ENCODE data around the gene PBOV1.

DNA sequence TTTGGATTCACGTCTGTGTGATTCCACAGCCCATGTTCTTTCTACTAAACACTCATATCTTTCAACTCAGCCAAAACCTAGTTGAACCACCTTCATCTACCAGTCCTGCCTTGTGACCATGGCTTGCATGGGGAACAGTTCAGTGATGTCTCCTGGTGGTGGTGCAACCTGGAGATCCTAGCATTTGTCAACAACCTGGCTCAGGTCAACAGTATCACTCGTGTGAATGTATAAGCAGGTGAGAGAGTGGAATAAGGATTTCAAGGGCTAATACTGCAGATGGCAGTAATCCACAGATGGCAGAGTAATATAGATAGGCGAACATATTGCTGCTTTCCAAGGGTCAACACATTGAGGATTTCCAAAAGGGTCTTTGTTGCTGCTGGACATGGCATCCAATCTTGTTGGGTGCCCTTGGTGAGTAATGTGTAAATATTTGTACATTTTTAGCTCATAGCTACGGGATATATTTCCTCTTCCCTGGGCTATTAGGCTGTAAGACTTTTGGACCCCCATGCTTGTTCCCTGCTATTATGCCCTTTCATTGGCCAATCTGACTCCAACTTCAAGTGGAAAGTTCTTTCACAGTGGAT, 13.4 kb downstream of the PBOV1 start:
- TF ChIP-seq CTCF (IDR thresholded peaks at IDR 0.05), result no peak
- no peak for TF ChIP-seq POLR2A (IDR thresholded peaks at IDR 0.05)
